ENCODE data around the gene FAM50B.

FAM50B gene

DNA sequence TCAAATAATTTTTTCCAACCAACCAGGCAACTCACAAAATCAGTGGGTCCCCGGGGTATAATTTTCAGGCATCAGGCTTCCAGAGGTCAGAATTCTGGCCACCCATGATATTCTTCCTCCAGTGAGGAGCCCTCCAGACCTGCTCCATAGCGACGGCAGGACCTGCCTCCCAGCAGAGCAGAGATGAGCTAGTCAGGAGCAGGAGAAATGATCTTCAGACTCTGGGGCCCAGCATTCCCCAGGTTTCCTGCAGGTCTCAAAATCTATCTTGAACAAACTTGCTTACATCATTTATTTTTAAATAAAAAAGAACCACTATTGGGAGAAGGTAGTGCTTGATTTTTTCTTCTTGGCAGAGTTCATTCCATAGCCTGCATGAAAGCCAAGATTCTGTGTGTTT is 44.7 kb downstream of the FAM50B start:
- no peak for DNase-seq (ENCODE audit: low read depth in 2 of 2)

DNA sequence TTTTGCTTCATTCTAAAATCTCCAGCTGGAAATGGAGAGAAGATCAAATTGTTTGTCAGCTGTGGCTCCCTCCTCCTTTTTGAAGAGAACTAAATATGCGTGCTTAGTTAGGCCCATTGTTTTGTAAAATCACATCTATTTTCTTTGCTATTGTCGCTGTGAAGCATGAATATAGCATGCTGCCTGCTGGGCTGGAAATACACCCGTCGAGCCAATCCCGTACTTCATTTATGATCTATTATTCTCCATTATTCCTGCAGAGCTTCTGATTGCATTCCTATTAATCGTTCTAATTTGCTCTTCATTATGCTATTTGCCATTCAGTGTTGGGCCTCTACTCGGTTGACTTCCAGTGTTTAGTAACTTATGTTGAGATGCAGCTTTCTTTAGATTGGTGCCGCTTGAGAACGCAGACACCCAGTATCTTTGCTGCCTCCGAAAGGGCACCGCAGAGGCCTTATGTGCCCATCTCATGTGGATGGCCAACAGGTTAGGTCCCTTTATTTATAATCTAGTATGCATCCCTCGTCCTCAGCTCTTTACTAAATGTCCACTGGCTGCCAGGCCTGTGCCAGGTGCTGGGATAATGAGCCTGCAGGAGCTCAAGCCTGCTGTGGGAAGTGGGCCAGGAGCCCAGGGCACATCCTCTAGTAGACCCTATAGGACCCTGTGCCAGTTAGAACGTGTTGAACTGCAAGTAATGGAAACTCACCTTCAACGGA is 45.6 kb downstream of the FAM50B start:
- no peak for DNase-seq (ENCODE audit: low read depth in 2 of 2)

DNA sequence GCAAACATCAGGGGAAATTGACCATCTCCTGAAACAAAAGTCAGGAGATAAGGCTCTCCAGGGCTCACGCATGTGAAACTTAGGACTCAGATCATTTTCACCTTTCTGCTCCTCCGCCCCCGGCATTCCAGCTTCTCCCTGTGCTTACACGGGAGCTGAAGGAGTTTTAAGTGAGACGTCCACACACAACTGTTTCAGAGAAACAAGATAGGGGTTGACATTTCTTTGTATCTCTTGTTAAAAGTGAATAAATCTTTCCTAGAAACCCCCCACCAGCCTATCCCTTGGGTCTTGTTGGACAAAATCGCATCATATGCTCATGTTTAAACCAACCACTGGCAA is 46.1 kb downstream of the FAM50B start:
- DNase-seq (ENCODE audit: low read depth in 2 of 2) = no peak

DNA sequence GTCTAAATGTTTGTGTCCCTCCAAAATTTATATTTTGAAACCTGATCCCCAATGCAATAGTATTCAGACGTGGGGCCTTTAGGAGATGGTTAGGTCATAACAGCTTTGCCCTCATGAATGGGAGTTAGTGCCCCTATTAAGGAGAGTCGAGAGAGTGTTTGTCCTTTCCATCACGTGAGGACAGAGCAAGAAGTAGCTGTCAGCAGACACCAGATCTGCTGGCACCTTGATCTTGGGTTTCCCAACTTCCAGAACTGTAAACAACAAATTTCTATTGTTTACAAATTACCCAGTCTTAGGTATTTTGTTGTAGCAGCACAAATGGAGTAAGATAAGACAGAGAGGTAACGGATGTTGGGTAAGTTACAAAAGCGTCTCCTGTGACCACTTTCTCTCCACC is 46.6 kb downstream of the FAM50B start:
- no peak for DNase-seq (ENCODE audit: low read depth in 2 of 2)

DNA sequence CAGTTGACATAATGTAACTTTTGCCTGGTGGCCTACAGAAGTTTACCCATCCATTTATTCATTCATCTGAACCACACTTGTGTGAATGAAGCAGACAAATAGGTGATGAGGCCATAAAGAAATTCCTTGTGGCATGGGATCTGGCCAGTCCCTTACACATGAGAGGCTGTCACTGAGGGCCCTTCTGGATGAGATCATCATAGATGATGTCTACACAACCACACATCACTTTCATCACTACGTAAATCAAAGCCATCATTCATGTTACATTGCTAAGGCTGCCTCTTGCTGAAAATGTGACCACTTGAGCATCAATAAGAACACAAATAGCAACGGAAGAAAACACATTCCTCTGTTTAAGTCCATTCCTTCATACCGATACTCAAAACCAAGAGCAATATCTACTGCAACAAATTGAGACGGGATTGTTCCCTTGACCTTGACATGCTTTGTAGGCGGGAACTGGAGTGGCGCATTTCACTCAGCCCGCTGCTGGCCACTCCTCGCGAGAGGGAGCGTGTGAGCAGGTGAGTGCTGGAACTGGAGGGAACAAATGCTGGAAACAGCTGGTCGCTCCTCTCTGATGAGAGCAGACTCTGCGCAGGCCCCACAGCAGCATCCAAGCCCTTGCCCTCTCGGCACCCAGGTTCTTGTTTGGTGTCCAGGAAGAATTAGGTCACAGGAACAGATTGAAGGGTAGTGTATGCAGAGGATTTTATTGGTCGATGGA is 49.3 kb downstream of the FAM50B start:
- no peak for DNase-seq (ENCODE audit: low read depth in 2 of 2)

DNA sequence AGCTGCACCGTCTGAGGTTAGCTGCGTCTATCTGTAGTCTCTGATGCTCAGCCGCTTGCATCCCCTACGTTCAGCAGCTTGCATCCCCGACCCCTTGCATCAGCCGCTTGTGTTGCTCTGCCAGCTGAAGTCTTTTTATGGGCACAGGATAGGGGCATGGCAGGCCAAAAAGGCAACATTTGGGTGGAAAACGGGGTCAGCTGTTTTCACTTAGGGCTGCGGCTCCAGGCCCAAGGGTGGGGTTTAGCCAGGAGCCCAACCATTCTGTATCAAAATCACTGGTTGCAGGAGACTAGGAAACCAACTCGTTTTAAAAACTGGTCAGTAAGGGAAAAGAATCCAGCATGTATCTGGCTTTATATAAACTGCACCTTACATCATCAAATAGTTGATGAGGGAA is 49.9 kb downstream of the FAM50B start:
- no peak for DNase-seq (ENCODE audit: low read depth in 2 of 2)

DNA sequence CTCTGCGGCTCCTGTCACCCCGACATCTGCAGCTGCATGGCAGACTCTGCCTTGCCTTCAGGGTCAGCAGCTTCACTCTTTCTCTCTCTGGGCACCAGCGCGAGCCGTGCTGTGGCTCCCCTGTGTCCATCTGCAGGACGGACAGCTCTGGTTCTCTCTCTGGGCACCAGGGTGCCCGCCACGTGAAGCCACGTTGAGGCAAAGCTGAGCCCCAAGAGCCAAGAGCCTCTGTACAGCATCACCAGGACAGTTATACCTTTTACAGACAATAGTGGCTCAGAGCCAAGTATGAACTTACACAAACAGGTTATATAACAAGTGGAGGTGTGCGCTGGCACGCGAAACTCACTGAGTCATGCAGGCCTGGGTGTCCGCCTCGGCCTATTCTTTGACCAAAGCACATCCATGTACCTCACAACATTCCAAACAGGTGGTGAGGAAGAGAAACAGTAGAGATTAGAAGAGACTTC is 50.8 kb downstream of the FAM50B start:
- DNase-seq (ENCODE audit: low read depth in 2 of 2) = no peak

All from stimulated activated CD4-positive, alpha-beta T cell treated with anti-CD3 and anti-CD28 coated beads, Interleukin-1b, Interleukin-23, amount 100 ng/mL, for 4 hours (primary cell).